Heart left ventricle (tissue), 16 donors: Measurements from ENCODE around the gene SLC47A1. TPM values are rescaled to one million over a fixed set of nuclear protein-coding genes. Genes with fewer than 3 reads are reported as not detected.

Experiments
- ATAC-seq, 4 donors: fragments of 200-7000 bp; cut with Tn5 transposase; one replicate each; pipeline ENCODE4 v1.9.1; 2020 to 2022; ENCODE audit warnings: moderate library complexity in 4 of 4, mild to moderate bottlenecking in 3 of 4, moderate number of reproducible peaks in 1 of 4
- DNase-seq, 5 donors: peaks; one replicate each; pipeline ENCODE4 v3.0.0-alpha.2; 2020
- H3K27ac ChIP-seq, 12 donors: fragments of 200-600 bp; sonication (generic) in 4 of 12; one replicate each; pipeline versions ENCODE4 v1.5.0 to v1.8.0; 2016 to 2022; ENCODE audit warnings: mild to moderate bottlenecking in 2 of 12
- H3K27me3 ChIP-seq, 9 donors: fragments of 200-600 bp; sonication (generic) in 2 of 9; one replicate each; pipeline versions ENCODE4 v1.5.1 to v1.8.0; 2016 to 2022; ENCODE audit warnings: mild to moderate bottlenecking in 3 of 9
- H3K36me3 ChIP-seq, 9 donors: fragments of 200-600 bp; sonication (generic) in 2 of 9; one replicate each; pipeline versions ENCODE4 v1.5.0 to v1.8.0; 2018 to 2022; ENCODE audit warnings: mild to moderate bottlenecking in 2 of 9
- H3K4me1 ChIP-seq, 12 donors: fragments of 200-600 bp; sonication (generic) in 4 of 12; one replicate each; pipeline versions ENCODE4 v1.5.0 to v1.8.0; 2016 to 2022; ENCODE audit warnings: mild to moderate bottlenecking in 3 of 12
- H3K4me3 ChIP-seq, 12 donors: fragments of 200-600 bp; sonication (generic) in 4 of 12; one replicate each; pipeline versions ENCODE4 v1.5.0 to v1.8.0; 2017 to 2022; ENCODE audit warnings: mild to moderate bottlenecking in 9 of 12, moderate library complexity in 4 of 12
- H3K9me3 ChIP-seq, 12 donors: fragments of 200-600 bp; sonication (generic) in 4 of 12; one replicate each; pipeline versions ENCODE4 v1.5.0 to v1.8.0; 2016 to 2022; ENCODE audit warnings: mild to moderate bottlenecking in 1 of 12
- POLR2A ChIP-seq, 2 donors: fragments of 450-650 bp; IDR thresholded peaks; one replicate each; pipeline ENCODE4 v1.6.1; 2017; ENCODE audit warnings: antibody characterized with exemption in 2 of 2, mild to moderate bottlenecking in 2 of 2, moderate library complexity in 2 of 2
- WGBS, 4 donors: extraction: QIAGEN DNeasy Blood & Tissue Kit in 2 of 4; methylation state at CpG; one replicate each; pipeline versions ENCODE4 v1.1.5 to v1.1.7; 2013 to 2018; 5-methylcytosine and 5-hydroxymethylcytosine counted together
- intact Hi-C, 10 donors: fragments of 100-400 bp; cut with DNase I; formaldehyde crosslinking; loops; one replicate each; pipeline versions ENCODE4 v1.11.1 to v1.14.2; 2022
- polyA plus RNA-seq, 2 donors: library from polyadenylated mRNA; stranded (reverse); fragments of 200-250 nt; gene quantifications; one replicate each; pipeline ENCODE4 v1.2.3, GENCODE V29; 2013
- total RNA-seq, 9 donors: library from RNA; depleted of rRNA in 2 of 9; stranded (reverse); fragments of >200 nt in 2 of 9; fragmentation: NEBNext Ultra II Directional in 3 of 9; extraction: Animal tissue kit (Norgen Biotek cat#: 25700) in 3 of 9; gene quantifications; one replicate each; pipeline versions ENCODE4 v1.1.0 to v1.2.4, GENCODE V29; 2016 to 2023
- TF ChIP-seq, protein P1 (sequence below), 12 donors: fragments of 200-600 bp; sonication (generic) in 4 of 12; IDR thresholded peaks; one replicate each; pipeline versions ENCODE4 v1.5.0 to v1.8.0; 2018 to 2022; ENCODE audit warnings: antibody characterized with exemption in 12 of 12, mild to moderate bottlenecking in 5 of 12
- donor health status: ischemic (EF 13 %, LVEDD 7.1; RV severe dilation, severe dysfunction).
- donor health status: healthy with polysubstance abuse.
- donor health status: DM: no; HTN: yes; CAD: no.
- donor health status: DM: no; HTN: no; CAD: no.
- donor health status: ischemic (EF 25% LVEDD 6.9; RV normal size, moderate dysfunction).
- donor health status: ischemic (EF 25% LVEDD 5.7; RV mildly dilated, moderate dysfunction).
- donor health status: healthy.
- donor health status: DM: yes; HTN: yes; CAD: no.
- donor health status: ischemic (EF 35%, LVEDD 5.7; RV mildly dilated, moderate dysfunction).
- donor health status: nonischemic (EF 11% LVEDD 7.7; RV severe dilation, severe dysfunction).
- donor health status: DM: yes; HTN: yes; CAD: no.
- donor health status: PGD.
- donor health status: ischemic (EF 29% LVEDD 5.4; RV normal size, mild dysfunction).
- donor health status: nonischemic (EF 23%, LVEDD 6.1; RV moderate dilation, normal function).

The SLC47A1 gene
- total and polyA plus RNA-seq, 11 donors = 1.8 to 25.5 (median 10.2) TPM

DNA sequence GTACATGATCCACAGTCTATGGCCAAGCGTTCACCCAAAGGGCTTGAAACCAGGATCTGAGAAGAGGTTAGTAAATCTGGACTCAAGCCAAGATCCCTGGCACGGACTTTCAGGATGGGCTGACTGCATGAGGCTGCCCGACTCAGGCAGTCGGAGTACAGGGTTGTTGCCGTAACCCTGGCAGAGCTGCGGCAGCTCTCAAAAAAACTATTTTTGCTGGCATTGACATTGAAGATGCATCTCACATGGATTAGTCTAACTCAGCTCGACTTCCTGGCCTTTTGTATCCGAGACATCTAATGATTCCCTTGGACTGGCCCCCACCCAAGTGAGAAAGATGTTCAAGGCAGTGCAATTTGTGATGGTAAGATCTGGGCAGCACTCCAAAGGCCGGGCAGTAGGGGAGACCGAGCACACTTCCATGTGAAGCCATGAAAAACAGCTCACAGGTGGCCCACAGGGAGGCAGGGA lies 6.2 kb downstream of the SLC47A1 start:
- WGBS, 4 donors = 60 to 76% (median 69%) methylated on average over 10 of the region's 10 CpGs
- ATAC-seq (peak in 1 of 4 donors; percentile 28), DNase-seq (no peak)
- H3K27ac ChIP-seq = no peak overlapping the region
- H3K4me1 ChIP-seq = peaks cover 0 to 15% (median 5%) of the 10 kb centered on the region in 12 donors
- H3K36me3 ChIP-seq = no peaks in the 10 kb centered on the region
- no peaks in the 10 kb centered on the region for H3K9me3 ChIP-seq
- intact Hi-C loops = loop anchor here in 1 of 10 donors (10.0 kb wide), 1 partner anchor 105 kb away; the partner anchor contains the start of gene ALDH3A2
- peaks cover 0 to 9% (median 0%) of the 10 kb centered on the region in 9 donors for H3K27me3 ChIP-seq
- TF ChIP-seq, protein P1, sequence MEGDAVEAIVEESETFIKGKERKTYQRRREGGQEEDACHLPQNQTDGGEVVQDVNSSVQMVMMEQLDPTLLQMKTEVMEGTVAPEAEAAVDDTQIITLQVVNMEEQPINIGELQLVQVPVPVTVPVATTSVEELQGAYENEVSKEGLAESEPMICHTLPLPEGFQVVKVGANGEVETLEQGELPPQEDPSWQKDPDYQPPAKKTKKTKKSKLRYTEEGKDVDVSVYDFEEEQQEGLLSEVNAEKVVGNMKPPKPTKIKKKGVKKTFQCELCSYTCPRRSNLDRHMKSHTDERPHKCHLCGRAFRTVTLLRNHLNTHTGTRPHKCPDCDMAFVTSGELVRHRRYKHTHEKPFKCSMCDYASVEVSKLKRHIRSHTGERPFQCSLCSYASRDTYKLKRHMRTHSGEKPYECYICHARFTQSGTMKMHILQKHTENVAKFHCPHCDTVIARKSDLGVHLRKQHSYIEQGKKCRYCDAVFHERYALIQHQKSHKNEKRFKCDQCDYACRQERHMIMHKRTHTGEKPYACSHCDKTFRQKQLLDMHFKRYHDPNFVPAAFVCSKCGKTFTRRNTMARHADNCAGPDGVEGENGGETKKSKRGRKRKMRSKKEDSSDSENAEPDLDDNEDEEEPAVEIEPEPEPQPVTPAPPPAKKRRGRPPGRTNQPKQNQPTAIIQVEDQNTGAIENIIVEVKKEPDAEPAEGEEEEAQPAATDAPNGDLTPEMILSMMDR (IDR thresholded peaks at IDR 0.05) = no peak
- TF ChIP-seq POLR2A (IDR thresholded peaks at IDR 0.05) = no peak
- H3K4me3 ChIP-seq = no peak overlapping the region

DNA sequence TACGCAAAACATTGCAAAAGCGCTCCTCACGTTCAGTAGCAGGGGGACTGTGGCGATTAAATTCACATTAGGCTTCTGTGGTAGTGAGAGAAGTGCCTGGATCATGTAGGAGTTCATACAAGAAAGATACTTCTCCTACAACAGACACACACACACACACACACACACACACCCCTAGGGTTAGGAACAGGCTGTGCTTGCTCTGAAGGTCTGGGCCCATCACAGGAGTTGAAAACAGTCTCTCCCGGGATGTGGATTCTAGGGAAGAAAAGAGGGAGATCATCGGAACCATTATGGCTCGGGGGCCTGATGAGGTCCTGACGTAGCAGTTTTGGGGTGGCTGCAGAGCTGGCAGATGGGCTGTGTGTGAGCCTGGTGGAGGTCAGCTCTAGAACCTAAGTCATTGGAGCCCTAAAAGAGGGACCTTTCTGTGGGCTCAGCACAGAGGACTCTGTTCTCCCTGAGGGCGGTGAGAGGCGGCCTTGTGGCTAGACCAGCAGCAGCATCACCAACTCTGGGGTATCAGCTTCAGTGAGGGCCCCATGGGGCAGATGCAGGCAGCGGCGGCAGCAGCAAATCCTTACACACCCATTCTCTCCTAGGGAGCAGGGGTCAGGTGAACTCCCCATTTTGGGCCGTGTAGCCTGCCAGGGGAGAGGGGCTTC lies 7.2 kb downstream of the SLC47A1 start:
- DNase-seq (no peak), ATAC-seq (no peak)
- WGBS, 4 donors = 91 to 95% (median 94%) methylated on average over 10 to 13 of the region's 13 CpGs
- no peak overlapping the region for H3K4me3 ChIP-seq
- no peak for TF ChIP-seq POLR2A (IDR thresholded peaks at IDR 0.05)
- TF ChIP-seq, protein P1 (IDR thresholded peaks at IDR 0.05) = no peak
- H3K36me3 ChIP-seq = no peaks in the 10 kb centered on the region
- no peaks in the 10 kb centered on the region for H3K27me3 ChIP-seq
- H3K9me3 ChIP-seq = no peaks in the 10 kb centered on the region
- H3K27ac ChIP-seq = no peak overlapping the region
- peaks cover 0 to 24% (median 5%) of the 10 kb centered on the region in 12 donors for H3K4me1 ChIP-seq
- intact Hi-C loops = loop anchor here in 1 of 10 donors (10.0 kb wide), 1 partner anchor 104 kb away; the partner anchor contains the start of gene ALDH3A2

DNA sequence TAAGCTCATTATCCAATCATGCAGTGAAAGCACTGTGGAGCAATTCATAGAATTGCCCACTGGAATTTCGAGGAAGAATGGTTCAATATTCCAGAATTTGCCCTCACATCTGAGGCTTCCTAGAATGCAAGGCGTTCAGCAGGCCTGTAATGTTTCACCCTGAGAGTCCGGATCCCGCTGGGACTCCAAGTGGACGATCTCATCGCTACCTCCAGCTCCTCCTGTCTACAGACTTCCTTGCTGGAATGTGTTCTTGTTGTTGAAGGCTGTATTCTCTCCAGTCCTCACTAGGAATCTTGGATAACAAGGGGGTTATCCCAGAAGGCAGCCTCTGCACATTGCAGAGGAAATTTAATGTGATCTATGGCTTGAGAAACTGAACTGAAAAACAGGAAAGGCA lies 7.8 kb downstream of the SLC47A1 start:
- intact Hi-C loops = loop anchor here in 1 of 10 donors (10.0 kb wide), 1 partner anchor 103 kb away; the partner anchor contains the start of gene ALDH3A2
- no peaks in the 10 kb centered on the region for H3K27me3 ChIP-seq
- no peak for ATAC-seq
- no peaks in the 10 kb centered on the region for H3K9me3 ChIP-seq
- peaks cover 0 to 30% (median 6%) of the 10 kb centered on the region in 12 donors for H3K4me1 ChIP-seq
- H3K36me3 ChIP-seq = no peaks in the 10 kb centered on the region
- no peak for DNase-seq
- H3K4me3 ChIP-seq = no peak overlapping the region
- H3K27ac ChIP-seq = no peak overlapping the region
- TF ChIP-seq POLR2A (IDR thresholded peaks at IDR 0.05) = no peak
- TF ChIP-seq, protein P1 (IDR thresholded peaks at IDR 0.05) = no peak
- WGBS, 4 donors = 59 to 76% (median 69%) methylated on average over 6 of the region's 6 CpGs

DNA sequence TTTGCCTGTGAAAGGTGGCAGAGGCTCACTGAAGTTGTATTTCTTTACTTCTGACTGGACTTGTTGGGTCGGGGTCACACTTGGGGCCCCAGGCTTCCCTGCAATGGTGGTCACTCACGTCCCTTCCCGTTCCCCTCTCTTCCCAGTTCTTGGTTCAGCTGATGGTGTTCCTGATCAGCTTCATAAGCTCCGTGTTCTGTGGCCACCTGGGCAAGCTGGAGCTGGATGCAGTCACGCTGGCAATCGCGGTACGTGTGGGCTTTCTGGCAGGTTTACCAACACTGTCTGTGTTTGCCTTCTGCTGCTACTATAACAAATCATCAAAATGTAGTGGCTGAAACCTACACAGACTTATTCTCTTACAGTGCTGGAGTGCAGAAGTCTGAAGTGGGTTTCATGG lies 8.6 kb downstream of the SLC47A1 start:
- ATAC-seq (no peak), DNase-seq (no peak)
- 90 to 96% (median 93%) methylated on average over 8 of the region's 8 CpGs for WGBS, 4 donors
- Histone ChIP-seq H3K9me3 (no peaks in the 10 kb centered on the region), H3K36me3 (no peaks in the 10 kb centered on the region), H3K27me3 (no peaks in the 10 kb centered on the region), H3K4me3 (no peak overlapping the region), H3K4me1 (peaks cover 0 to 37% (median 8%) of the 10 kb centered on the region in 12 donors), H3K27ac (no peak overlapping the region)
- intact Hi-C loops = loop anchor here in 1 of 10 donors (10.0 kb wide), 1 partner anchor 103 kb away; the partner anchor contains the start of gene ALDH3A2
- TF ChIP-seq POLR2A (IDR thresholded peaks at IDR 0.05) = no peak
- TF ChIP-seq, protein P1 (IDR thresholded peaks at IDR 0.05) = no peak
